NB4 (cell line): ENCODE measurements around the gene FASTK.

Source experiments
- CTCF ChIP-seq: IDR thresholded peaks from one replicate; pipeline ENCODE4 v1.5.1; 2012; ENCODE audit warnings: low read depth, low read length
- POLR2A ChIP-seq: IDR thresholded peaks from 2 replicates; pipeline ENCODE4 v1.6.1; 2011; ENCODE audit warnings: mild to moderate bottlenecking; ENCODE audit not compliant: insufficient read length; ENCODE audit errors: extremely low read depth

DNA sequence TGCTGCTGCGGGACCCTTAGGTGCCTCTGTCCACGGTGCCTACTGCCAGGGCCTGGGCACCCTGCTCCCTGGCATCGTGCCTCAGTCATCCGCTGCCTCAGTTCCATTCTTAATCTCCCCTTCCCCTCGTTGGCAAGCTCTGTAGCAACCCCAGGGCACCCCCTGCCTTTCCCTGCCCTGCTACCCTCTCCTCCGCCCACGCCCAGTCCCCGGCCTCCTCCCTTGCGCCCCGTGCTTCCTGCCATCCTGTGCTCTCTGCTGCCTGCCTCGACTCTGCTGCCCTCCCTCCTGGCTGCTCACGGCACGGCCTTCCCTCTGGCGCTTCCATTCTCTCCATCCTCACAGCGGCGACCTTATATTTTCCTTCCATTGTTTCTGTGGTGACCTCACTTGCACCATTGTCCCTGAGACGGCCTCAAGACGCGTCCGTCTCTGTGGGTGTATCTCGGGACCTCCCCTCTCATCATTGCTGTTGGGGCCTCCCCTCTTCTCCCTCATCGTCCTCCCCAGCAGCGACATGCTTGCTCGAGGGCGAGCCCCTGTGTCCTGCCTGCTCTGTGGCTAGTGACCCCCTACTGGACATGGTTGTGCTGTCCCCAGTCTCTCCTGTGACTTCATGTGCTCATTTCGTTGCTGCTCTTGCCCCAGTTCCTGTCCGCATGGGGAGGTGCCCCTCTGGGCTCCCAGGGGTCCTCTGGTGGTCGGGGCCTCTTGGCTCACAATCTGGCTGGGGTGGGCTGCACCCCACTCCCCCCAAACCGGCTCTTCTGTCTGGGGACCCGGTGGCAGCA lies 41.0 kb upstream of the FASTK start:
- TF ChIP-seq CTCF (no peak), POLR2A (no peak)
